Measurements from ENCODE around the gene LRRC27.

GRCh38 chr10:132402781-132403241 lies 70.8 kb downstream of the LRRC27 start:
- no peak for TF ChIP-seq EZH2 (IDR thresholded peaks at IDR 0.05)
- no peak for TF ChIP-seq JUND (IDR thresholded peaks at IDR 0.05)
- TF ChIP-seq CTCF (IDR thresholded peaks at IDR 0.05 in 2 of 3, conservative IDR thresholded peaks at IDR 0.05 in 1 of 3; ENCODE audit: borderline replicate concordance in 1 of 3, insufficient read depth in 1 of 3, low read depth in 2 of 3, low read length in 2 of 3): no peak
- TF ChIP-seq POLR2AphosphoS5 (IDR thresholded peaks at IDR 0.05; ENCODE audit: low read depth, low read length): no peak
- no peak for TF ChIP-seq SRF (IDR thresholded peaks at IDR 0.05; ENCODE audit: low read depth)
- TF ChIP-seq POLR2A (IDR thresholded peaks at IDR 0.05; ENCODE audit: borderline replicate concordance, extremely low read depth, insufficient read depth, insufficient read length): no peak
- no peak for TF ChIP-seq SP1 (IDR thresholded peaks at IDR 0.05; ENCODE audit: low read depth)
- TF ChIP-seq RAD21 (IDR thresholded peaks at IDR 0.05; ENCODE audit: low read depth): no peak
- no peak for TF ChIP-seq ATF3 (IDR thresholded peaks at IDR 0.05)
- TF ChIP-seq CEBPB (IDR thresholded peaks at IDR 0.05; ENCODE audit: low read depth): no peak
